ENCODE data around the gene MOGAT1. TPM values are rescaled to one million over a fixed set of nuclear protein-coding genes. Genes with fewer than 3 reads are reported as not detected.

The MOGAT1 gene
- total and polyA plus RNA-seq, 2 of the 8 experiments (the other 6 are each of a cell fraction or from before 2014, with no cell fraction given): 0.11 to 0.67 TPM

DNA sequence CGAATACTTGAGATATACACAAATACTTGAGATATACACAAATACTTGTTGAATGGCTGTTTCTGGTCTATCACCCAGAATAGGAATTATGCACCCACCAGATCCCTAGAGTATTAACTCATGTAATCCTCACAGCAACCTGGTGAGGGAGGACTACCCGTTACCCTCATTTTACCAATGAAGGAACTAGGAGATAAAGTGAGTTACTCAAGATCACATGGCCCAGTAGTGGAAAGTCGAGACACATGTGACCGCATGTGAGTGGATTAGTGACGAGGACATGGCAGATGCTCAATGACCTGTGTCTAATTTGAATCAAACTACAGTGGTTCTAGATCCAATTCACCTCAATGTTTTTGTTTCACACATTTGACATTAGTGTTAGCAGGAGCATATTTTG is 2.4 kb downstream of the MOGAT1 start (continued):
- TF ChIP-seq, protein P1, sequence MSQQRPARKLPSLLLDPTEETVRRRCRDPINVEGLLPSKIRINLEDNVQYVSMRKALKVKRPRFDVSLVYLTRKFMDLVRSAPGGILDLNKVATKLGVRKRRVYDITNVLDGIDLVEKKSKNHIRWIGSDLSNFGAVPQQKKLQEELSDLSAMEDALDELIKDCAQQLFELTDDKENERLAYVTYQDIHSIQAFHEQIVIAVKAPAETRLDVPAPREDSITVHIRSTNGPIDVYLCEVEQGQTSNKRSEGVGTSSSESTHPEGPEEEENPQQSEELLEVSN (IDR thresholded peaks at IDR 0.05): no peak
- TF ChIP-seq CBX8 (IDR thresholded peaks at IDR 0.05; ENCODE audit: borderline replicate concordance, low read depth, low read length): no peak
- no peak for TF ChIP-seq RAD21 (IDR thresholded peaks at IDR 0.05 in 1 of 2, conservative IDR thresholded peaks at IDR 0.05 in 1 of 2; ENCODE audit: low read depth in 2 of 2, low read length in 2 of 2)
- no peak for TF ChIP-seq CEBPB (IDR thresholded peaks at IDR 0.05; ENCODE audit: low read depth, low read length)
- no peak for TF ChIP-seq SAP30 (IDR thresholded peaks at IDR 0.05; ENCODE audit: insufficient read depth, insufficient replicate concordance, low read length)
- no peak for TF ChIP-seq CHD2 (IDR thresholded peaks at IDR 0.05; ENCODE audit: low read length)
- TF ChIP-seq SUZ12 (IDR thresholded peaks at IDR 0.05; ENCODE audit: low read length): no peak
